Glutamatergic neuron (in vitro differentiated cells): Measurements from ENCODE around the gene SEC24B. TPM values are rescaled to one million over a fixed set of nuclear protein-coding genes. Genes with fewer than 3 reads are reported as not detected.
"Not testable (repeated sequence)": the region's sequence is repeated elsewhere in the genome, so short reads cannot be mapped to it uniquely, and the experiment has no call there.

Experiments used
- DNase-seq: peaks from one replicate; pipeline ENCODE4 v3.0.0; 2022
- H3K27ac Mint-ChIP-seq: one replicate; pipeline ENCODE4 v1.8.0; 2020; ENCODE audit warnings: mild to moderate bottlenecking, mixed read lengths, inconsistent platforms; ENCODE audit not compliant: unreplicated experiment
- H3K27me3 Mint-ChIP-seq: one replicate; pipeline ENCODE4 v1.8.0; 2020; ENCODE audit warnings: mild to moderate bottlenecking, moderate library complexity, mixed read lengths, inconsistent platforms; ENCODE audit not compliant: unreplicated experiment
- H3K36me3 Mint-ChIP-seq: one replicate; pipeline ENCODE4 v1.8.0; 2020; ENCODE audit warnings: mild to moderate bottlenecking, mixed read lengths, inconsistent platforms; ENCODE audit not compliant: unreplicated experiment
- H3K4me1 Mint-ChIP-seq: one replicate; pipeline ENCODE4 v1.8.0; 2020; ENCODE audit warnings: mild to moderate bottlenecking, low read depth, mixed read lengths, inconsistent platforms; ENCODE audit not compliant: unreplicated experiment
- H3K4me3 Mint-ChIP-seq: one replicate; pipeline ENCODE4 v1.8.0; 2020; ENCODE audit warnings: mild to moderate bottlenecking, mixed read lengths, inconsistent platforms; ENCODE audit not compliant: unreplicated experiment
- H3K9me3 Mint-ChIP-seq: one replicate; pipeline ENCODE4 v1.8.0; 2020; ENCODE audit warnings: mild to moderate bottlenecking, moderate library complexity, mixed read lengths, inconsistent platforms; ENCODE audit not compliant: unreplicated experiment
- total RNA-seq: library from RNA; stranded (reverse); fragmentation: NEBNext Ultra II Directional; extraction: Animal tissue kit (Norgen Biotek cat#: 25700); gene quantifications from one replicate; pipeline ENCODE4 v1.2.1, GENCODE V29; 2021; ENCODE audit not compliant: unreplicated experiment
- TF ChIP-seq, protein P1 (sequence below): fragments of 200-600 bp; sonication (generic); IDR thresholded peaks from one replicate; pipeline ENCODE4 v1.5.0; 2021; ENCODE audit not compliant: partially characterized antibody, unreplicated experiment

The SEC24B gene
- total RNA-seq, 1 donor from 2014 or later, result 27.6 TPM

DNA sequence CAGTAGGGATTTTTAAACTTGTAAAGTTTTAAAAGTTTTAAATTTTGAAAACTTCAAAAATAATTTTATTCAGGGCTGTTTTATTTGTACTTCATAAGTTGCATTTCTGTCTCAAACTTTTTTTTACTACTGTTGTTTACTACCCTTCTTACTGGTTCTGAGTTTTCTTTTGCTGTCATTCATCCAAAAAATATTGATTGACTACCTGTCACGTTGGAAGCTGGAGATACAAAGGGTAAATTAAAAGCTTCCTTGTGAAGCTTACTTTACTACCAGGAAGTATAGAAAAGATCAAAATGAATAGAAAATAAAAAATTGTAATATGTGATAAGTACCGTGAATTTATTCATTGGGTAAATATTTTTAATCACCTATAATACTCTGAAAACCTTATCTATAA is 77.1 kb downstream of the SEC24B start:
- Mint-ChIP-seq H3K9me3 (no peaks in the 10 kb centered on the region), H3K27ac (no peak overlapping the region), H3K4me1 (no peaks in the 10 kb centered on the region), H3K27me3 (no peaks in the 10 kb centered on the region), H3K4me3 (no peak overlapping the region), H3K36me3 (no peaks in the 10 kb centered on the region)
- no peak for DNase-seq
- TF ChIP-seq, protein P1, sequence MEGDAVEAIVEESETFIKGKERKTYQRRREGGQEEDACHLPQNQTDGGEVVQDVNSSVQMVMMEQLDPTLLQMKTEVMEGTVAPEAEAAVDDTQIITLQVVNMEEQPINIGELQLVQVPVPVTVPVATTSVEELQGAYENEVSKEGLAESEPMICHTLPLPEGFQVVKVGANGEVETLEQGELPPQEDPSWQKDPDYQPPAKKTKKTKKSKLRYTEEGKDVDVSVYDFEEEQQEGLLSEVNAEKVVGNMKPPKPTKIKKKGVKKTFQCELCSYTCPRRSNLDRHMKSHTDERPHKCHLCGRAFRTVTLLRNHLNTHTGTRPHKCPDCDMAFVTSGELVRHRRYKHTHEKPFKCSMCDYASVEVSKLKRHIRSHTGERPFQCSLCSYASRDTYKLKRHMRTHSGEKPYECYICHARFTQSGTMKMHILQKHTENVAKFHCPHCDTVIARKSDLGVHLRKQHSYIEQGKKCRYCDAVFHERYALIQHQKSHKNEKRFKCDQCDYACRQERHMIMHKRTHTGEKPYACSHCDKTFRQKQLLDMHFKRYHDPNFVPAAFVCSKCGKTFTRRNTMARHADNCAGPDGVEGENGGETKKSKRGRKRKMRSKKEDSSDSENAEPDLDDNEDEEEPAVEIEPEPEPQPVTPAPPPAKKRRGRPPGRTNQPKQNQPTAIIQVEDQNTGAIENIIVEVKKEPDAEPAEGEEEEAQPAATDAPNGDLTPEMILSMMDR, result no peak

- Mint-ChIP-seq H3K27ac (no peak overlapping the region), H3K4me1 (no peaks in the 10 kb centered on the region), H3K4me3 (no peak overlapping the region), H3K9me3 (no peaks in the 10 kb centered on the region), H3K27me3 (no peaks in the 10 kb centered on the region), H3K36me3 (no peaks in the 10 kb centered on the region)
- TF ChIP-seq, protein P1, result no peak
- no peak for DNase-seq
Observed at GRCh38 chr4:109511414-109511813, 77.8 kb downstream of the SEC24B start.

DNA sequence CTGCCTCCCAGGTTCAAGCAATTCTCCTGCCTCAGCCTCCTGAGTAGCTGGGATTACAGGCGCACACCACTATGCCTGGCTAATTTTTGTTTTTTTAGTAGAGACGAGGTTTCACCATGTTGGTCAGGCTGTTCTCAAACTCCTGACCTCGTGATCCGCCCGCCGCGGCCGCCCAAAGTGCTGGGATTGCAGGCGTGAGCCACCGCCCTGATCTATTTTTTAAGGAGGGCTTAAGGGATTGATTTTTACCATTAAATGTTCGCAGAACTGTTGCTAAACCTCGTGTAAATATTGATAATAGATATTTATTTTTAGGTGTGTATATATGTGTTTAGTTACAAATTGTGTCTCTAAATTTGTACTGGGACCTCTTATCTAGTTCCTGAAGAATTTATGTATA is 79.8 kb downstream of the SEC24B start:
- not testable (repeated sequence) for H3K27me3 Mint-ChIP-seq, H3K4me1 Mint-ChIP-seq, H3K4me3 Mint-ChIP-seq, H3K36me3 Mint-ChIP-seq, H3K27ac Mint-ChIP-seq, DNase-seq, H3K9me3 Mint-ChIP-seq

GRCh38 chr4:109532182-109532581 is 98.6 kb downstream of the SEC24B start:
- no peak for DNase-seq
- H3K36me3 Mint-ChIP-seq, result peaks cover 4% of the 10 kb centered on the region
- no peaks in the 10 kb centered on the region for H3K9me3 Mint-ChIP-seq
- peaks cover 1% of the 10 kb centered on the region for H3K27me3 Mint-ChIP-seq
- TF ChIP-seq, protein P1, result no peak
- no peaks in the 10 kb centered on the region for H3K4me1 Mint-ChIP-seq
- H3K4me3 Mint-ChIP-seq, result no peak overlapping the region
- no peak overlapping the region for H3K27ac Mint-ChIP-seq

GRCh38 chr4:109545401-109545800 is 111.8 kb downstream of the SEC24B start:
- DNase-seq, result no peak
- TF ChIP-seq, protein P1, result no peak
- H3K27ac Mint-ChIP-seq, result no peak overlapping the region
- H3K27me3 Mint-ChIP-seq, result no peaks in the 10 kb centered on the region
- no peaks in the 10 kb centered on the region for H3K9me3 Mint-ChIP-seq
- H3K4me3 Mint-ChIP-seq, result no peak overlapping the region
- no peaks in the 10 kb centered on the region for H3K4me1 Mint-ChIP-seq
- no peaks in the 10 kb centered on the region for H3K36me3 Mint-ChIP-seq

GRCh38 chr4:109547394-109547793 is 113.8 kb downstream of the SEC24B start:
- DNase-seq, result no peak
- no peaks in the 10 kb centered on the region for H3K9me3 Mint-ChIP-seq
- H3K4me1 Mint-ChIP-seq, result no peaks in the 10 kb centered on the region
- TF ChIP-seq, protein P1, result no peak
- no peaks in the 10 kb centered on the region for H3K36me3 Mint-ChIP-seq
- no peaks in the 10 kb centered on the region for H3K27me3 Mint-ChIP-seq
- no peak overlapping the region for H3K27ac Mint-ChIP-seq
- no peak overlapping the region for H3K4me3 Mint-ChIP-seq
